CD14-positive monocyte (primary cell): ENCODE results near the gene UNC5C. TPM values are rescaled to one million over a fixed set of nuclear protein-coding genes. Genes with fewer than 3 reads are reported as not detected.

Experiments used
- DNase-seq, 3 donors: peaks; one replicate each; pipeline ENCODE4 v3.0.0-alpha.2; 2011 to 2022
- H2AFZ ChIP-seq: 2 replicates; pipeline ENCODE4 v1.6.0; 2012; ENCODE audit warnings: mild to moderate bottlenecking, low read depth, low read length, inconsistent platforms; ENCODE audit not compliant: insufficient read depth, poor library complexity, severe bottlenecking
- H3K27ac ChIP-seq, 2 donors: 1 replicate in 1 of 2; 2 replicates in 1 of 2; pipeline ENCODE4 v1.5.1; 2012 to 2013; ENCODE audit warnings: low read length in 2 of 2, control low read depth in 1 of 2, inconsistent platforms in 1 of 2, low read depth in 1 of 2, mild to moderate bottlenecking in 1 of 2
- H3K27me3 ChIP-seq, 2 donors: one replicate each; pipeline versions ENCODE4 v1.6.0 to v1.6.1; 2011 to 2013; ENCODE audit warnings: low read length in 2 of 2; ENCODE audit not compliant: control insufficient read depth in 2 of 2, insufficient read depth in 2 of 2
- H3K36me3 ChIP-seq, 2 donors: replicated peaks in 1 of 2; 1 replicate in 1 of 2; 2 replicates in 1 of 2; pipeline versions ENCODE4 v1.5.1 to v1.6.1; 2012 to 2013; ENCODE audit warnings: low read length in 2 of 2, control low read depth in 1 of 2, inconsistent platforms in 1 of 2, mild to moderate bottlenecking in 1 of 2; ENCODE audit not compliant: insufficient read depth in 2 of 2, control insufficient read depth in 1 of 2
- H3K4me1 ChIP-seq, 2 donors: 1 replicate in 1 of 2; 2 replicates in 1 of 2; pipeline versions ENCODE4 v1.5.1 to v1.6.1; 2012 to 2013; ENCODE audit warnings: low read length in 2 of 2, control low read depth in 1 of 2, inconsistent platforms in 1 of 2, mild to moderate bottlenecking in 1 of 2, moderate library complexity in 1 of 2; ENCODE audit not compliant: insufficient read depth in 2 of 2, control insufficient read depth in 1 of 2
- H3K4me2 ChIP-seq: replicated peaks from 2 replicates; pipeline ENCODE3; 2012; ENCODE audit warnings: low read length, moderate library complexity, mild to moderate bottlenecking; ENCODE audit not compliant: poor library complexity, severe bottlenecking; ENCODE audit errors: extremely low read depth
- H3K4me3 ChIP-seq, 3 experiments: fragments of 200-600 bp in 1 of 3; sonication (generic) in 1 of 3; replicated peaks in 1 of 3; 1 replicate in 2 of 3; 2 replicates in 1 of 3; pipeline ENCODE4 v1.5.1; 2011 to 2013; ENCODE audit warnings: low read length in 3 of 3, mild to moderate bottlenecking in 3 of 3, control low read depth in 2 of 3, low read depth in 2 of 3, inconsistent platforms in 1 of 3, moderate library complexity in 1 of 3
- H3K79me2 ChIP-seq: 2 replicates; pipeline ENCODE4 v1.6.0; 2012; ENCODE audit warnings: mild to moderate bottlenecking, control low read depth, inconsistent platforms, low read length, moderate library complexity; ENCODE audit not compliant: insufficient read depth
- H3K9ac ChIP-seq: 2 replicates; pipeline ENCODE4 v1.6.0; 2017; ENCODE audit warnings: low read length, mild to moderate bottlenecking; ENCODE audit not compliant: insufficient read depth, poor library complexity, severe bottlenecking
- H3K9me3 ChIP-seq, 2 donors: replicated peaks in 1 of 2; 1 replicate in 1 of 2; 2 replicates in 1 of 2; pipeline versions ENCODE4 v1.5.1 to v1.6.1; 2012 to 2013; ENCODE audit warnings: low read length in 2 of 2, control low read depth in 1 of 2; ENCODE audit not compliant: control insufficient read depth in 1 of 2, insufficient read depth in 1 of 2
- H4K20me1 ChIP-seq: 2 replicates; pipeline ENCODE4 v1.6.0; 2012; ENCODE audit warnings: mild to moderate bottlenecking, low read length, control low read depth, moderate library complexity; ENCODE audit not compliant: insufficient read depth
- H3K27ac Mint-ChIP-seq, 7 donors: one replicate each; pipeline ENCODE4 v1.8.0; 2020; ENCODE audit warnings: mild to moderate bottlenecking in 7 of 7, mixed read lengths in 7 of 7, moderate library complexity in 6 of 7, inconsistent platforms in 2 of 7
- H3K27me3 Mint-ChIP-seq, 3 donors: one replicate each; pipeline ENCODE4 v1.8.0; 2021 to 2022; ENCODE audit warnings: low read depth in 3 of 3, mild to moderate bottlenecking in 3 of 3, mixed read lengths in 3 of 3, moderate library complexity in 3 of 3, inconsistent platforms in 1 of 3
- H3K36me3 Mint-ChIP-seq, 2 donors: one replicate each; pipeline ENCODE4 v1.8.0; 2020; ENCODE audit warnings: mixed read lengths in 2 of 2, inconsistent platforms in 1 of 2, mild to moderate bottlenecking in 1 of 2
- H3K4me1 Mint-ChIP-seq: one replicate; pipeline ENCODE4 v1.8.0; 2020; ENCODE audit warnings: mild to moderate bottlenecking, mixed read lengths
- H3K4me3 Mint-ChIP-seq, 2 donors: one replicate each; pipeline ENCODE4 v1.8.0; 2020; ENCODE audit warnings: mild to moderate bottlenecking in 2 of 2, mixed read lengths in 2 of 2, moderate library complexity in 1 of 2
- H3K9me3 Mint-ChIP-seq, 7 donors: one replicate each; pipeline ENCODE4 v1.8.0; 2020 to 2022; ENCODE audit warnings: mixed read lengths in 7 of 7, mild to moderate bottlenecking in 6 of 7, moderate library complexity in 6 of 7, inconsistent platforms in 2 of 7
- CTCF ChIP-seq: fragments of 200-600 bp; IDR thresholded peaks from one replicate; pipeline ENCODE4 v1.8.0; 2022; ENCODE audit warnings: antibody characterized with exemption, mild to moderate bottlenecking
- WGBS: methylation state at CpG from one replicate; pipeline ENCODE4 v1.1.5; 2013; ENCODE audit warnings: missing lambda C conversion rate; ENCODE audit not compliant: insufficient coverage; 5-methylcytosine and 5-hydroxymethylcytosine counted together
- intact Hi-C, 2 donors: fragments of 100-400 bp; cut with micrococcal nuclease; formaldehyde crosslinking; loops; one replicate each; pipeline versions ENCODE4 v1.15.0 to v1.15.1; 2023
- polyA plus RNA-seq, 3 donors: library from polyadenylated mRNA; depleted of rRNA in 1 of 3; unstranded in 2 of 3; stranded (reverse) in 1 of 3; fragments of 300-500 nt in 2 of 3; fragments of >200 nt in 1 of 3; fragmentation: Illumina TruSeq in 2 of 3; gene quantifications; 1 replicate in 2 of 3; 2 replicates in 1 of 3; pipeline ENCODE4 v1.2.3, GENCODE V29; 2012 to 2021

Gene UNC5C
- polyA plus RNA-seq, 3 donors = 0.03 TPM; not detected in 2

DNA sequence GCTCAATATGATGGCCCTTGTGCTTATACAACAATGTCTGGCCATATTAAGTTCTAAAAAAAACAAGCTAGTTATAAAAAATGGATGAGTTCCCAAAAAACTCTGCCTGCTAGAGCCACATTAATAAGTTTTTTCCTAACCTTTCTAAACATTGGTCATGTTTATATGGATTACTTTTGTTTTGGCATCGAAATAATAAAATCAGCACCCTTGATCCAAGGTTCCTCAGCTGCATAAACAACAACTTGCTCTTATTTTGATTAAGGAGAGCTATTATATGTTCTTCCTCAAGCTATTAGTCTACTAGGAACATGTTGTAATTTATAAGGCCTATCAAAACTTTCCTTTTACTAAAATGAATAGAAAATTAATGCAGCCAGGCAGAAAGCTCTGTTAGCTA lies 48.4 kb downstream of the UNC5C start:
- Histone ChIP-seq H3K36me3 (no peaks in the 10 kb centered on the region), H3K4me1 (no peaks in the 10 kb centered on the region), H3K4me2 (no peak overlapping the region), H3K27me3 (no peaks in the 10 kb centered on the region), H3K79me2 (no peaks in the 10 kb centered on the region), H4K20me1 (no peaks in the 10 kb centered on the region), H3K9me3 (no peaks in the 10 kb centered on the region), H2AFZ (no peak overlapping the region), H3K4me3 (no peak overlapping the region), H3K27ac (no peak overlapping the region), H3K9ac (no peak overlapping the region)
- Mint-ChIP-seq H3K4me1 (no peaks in the 10 kb centered on the region), H3K27me3 (peaks cover 0 to 2% (median 0%) of the 10 kb centered on the region in 3 donors), H3K27ac (no peak overlapping the region), H3K4me3 (no peak overlapping the region), H3K9me3 (peaks cover 0 to 2% (median 0%) of the 10 kb centered on the region in 7 donors), H3K36me3 (no peaks in the 10 kb centered on the region)
- DNase-seq = no peak
- no CpG with 5 or more reads among the region's 1 CpG for WGBS
- TF ChIP-seq CTCF = no peak
- intact Hi-C loops = no loop called here

DNA sequence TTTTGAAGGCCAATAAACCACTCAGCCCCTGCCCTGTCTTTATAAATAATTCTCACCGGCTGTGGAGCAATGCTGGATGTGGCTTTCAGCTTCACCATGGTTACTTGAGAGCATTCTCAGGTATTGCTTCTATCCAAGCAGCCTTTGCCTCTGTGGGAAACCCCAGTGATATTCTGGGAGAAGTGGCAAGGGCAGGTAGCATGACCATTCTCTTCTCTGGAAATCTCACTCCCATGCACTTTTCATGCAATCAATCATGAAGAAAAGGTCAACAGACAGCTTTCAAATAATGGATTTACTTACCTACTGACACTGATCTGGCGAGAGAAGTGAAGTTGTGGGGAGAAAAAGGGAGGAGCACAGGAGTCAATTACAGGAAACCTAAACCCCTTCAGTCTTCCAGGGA lies 49.5 kb downstream of the UNC5C start:
- H3K4me3 ChIP-seq = no peak overlapping the region
- no CpG with 5 or more reads among the region's 2 CpGs for WGBS

More for the DNA sequence above, 49.5 kb downstream of the UNC5C start:
- Histone ChIP-seq H4K20me1 (no peaks in the 10 kb centered on the region), H3K27ac (no peak overlapping the region), H3K4me2 (no peak overlapping the region), H3K9me3 (no peaks in the 10 kb centered on the region), H2AFZ (no peak overlapping the region), H3K9ac (no peak overlapping the region), H3K36me3 (no peaks in the 10 kb centered on the region), H3K27me3 (no peaks in the 10 kb centered on the region), H3K79me2 (no peaks in the 10 kb centered on the region), H3K4me1 (no peaks in the 10 kb centered on the region)
- H3K36me3 Mint-ChIP-seq = no peaks in the 10 kb centered on the region
- intact Hi-C loops = no loop called here
- peaks cover 0 to 2% (median 0%) of the 10 kb centered on the region in 7 donors for H3K9me3 Mint-ChIP-seq
- H3K27me3 Mint-ChIP-seq = peaks cover 0 to 2% (median 0%) of the 10 kb centered on the region in 3 donors
- no peaks in the 10 kb centered on the region for H3K4me1 Mint-ChIP-seq
- no peak overlapping the region for H3K27ac Mint-ChIP-seq
- no peak for DNase-seq
- no peak for TF ChIP-seq CTCF
- no peak overlapping the region for H3K4me3 Mint-ChIP-seq
